Lung (tissue), 16 donors: Measurements from ENCODE around the gene ZBTB47. TPM values are rescaled to one million over a fixed set of nuclear protein-coding genes. Genes with fewer than 3 reads are reported as not detected.

Source experiments
- ATAC-seq: fragments of 200-7000 bp; cut with Tn5 transposase; one replicate; pipeline ENCODE4 v1.9.1; 2020; ENCODE audit warnings: moderate number of reproducible peaks; ENCODE audit not compliant: insufficient read depth, low FRiP score
- DNase-seq, 3 donors: peaks; one replicate each; pipeline ENCODE4 v3.0.0-alpha.2; 2013 to 2017
- H3K27ac ChIP-seq, 2 donors: one replicate each; pipeline ENCODE4 v1.5.1; 2013; ENCODE audit warnings: mild to moderate bottlenecking in 2 of 2, moderate library complexity in 2 of 2, control low read depth in 1 of 2, inconsistent platforms in 1 of 2, low read depth in 1 of 2, low read length in 1 of 2
- H3K27me3 ChIP-seq, 3 donors: one replicate each; pipeline ENCODE4 v1.5.1; 2013; ENCODE audit warnings: low read length in 2 of 3; ENCODE audit not compliant: control insufficient read depth in 3 of 3, insufficient read depth in 3 of 3
- H3K36me3 ChIP-seq, 4 donors: one replicate each; pipeline ENCODE4 v1.5.1; 2013; ENCODE audit warnings: low read length in 4 of 4, mild to moderate bottlenecking in 1 of 4, moderate library complexity in 1 of 4; ENCODE audit not compliant: control insufficient read depth in 4 of 4, insufficient read depth in 4 of 4
- H3K4me1 ChIP-seq, 5 donors: one replicate each; pipeline ENCODE4 v1.5.1; 2013; ENCODE audit warnings: low read length in 5 of 5, mild to moderate bottlenecking in 2 of 5, moderate library complexity in 1 of 5; ENCODE audit not compliant: control insufficient read depth in 5 of 5, insufficient read depth in 5 of 5
- H3K4me3 ChIP-seq: one replicate; pipeline ENCODE4 v1.5.1; 2013; ENCODE audit warnings: mild to moderate bottlenecking, control low read depth, moderate library complexity
- H3K9ac ChIP-seq, 2 donors: one replicate each; pipeline ENCODE4 v1.5.1; 2013; ENCODE audit warnings: low read length in 2 of 2, control low read depth in 1 of 2; ENCODE audit not compliant: insufficient read depth in 1 of 2
- H3K9me3 ChIP-seq, 4 donors: one replicate each; pipeline ENCODE4 v1.5.1; 2013; ENCODE audit warnings: low read length in 3 of 4, mild to moderate bottlenecking in 1 of 4, moderate library complexity in 1 of 4; ENCODE audit not compliant: control insufficient read depth in 4 of 4, insufficient read depth in 3 of 4
- WGBS, 2 donors: extraction: QIAGEN DNeasy Blood & Tissue Kit; methylation state at CpG; one replicate each; pipeline ENCODE4 v1.1.7; 2013; 5-methylcytosine and 5-hydroxymethylcytosine counted together
- long read RNA-seq, 5 donors: transcript quantifications; one replicate each; lab custom pipeline, GENCODE V29; 2026
- polyA plus RNA-seq, 2 donors: library from polyadenylated mRNA; stranded (reverse); fragments of 200-250 nt; gene quantifications; one replicate each; pipeline ENCODE4 v1.2.1, GENCODE V29; 2013
- total RNA-seq, 2 donors: library from RNA; depleted of rRNA in 1 of 2; stranded (reverse); fragments of >200 nt in 1 of 2; gene quantifications; one replicate each; pipeline ENCODE4 v1.2.1, GENCODE V29; 2014 to 2021
- TF ChIP-seq, protein P1 (sequence below): IDR thresholded peaks from 2 replicates; pipeline ENCODE4 v1.5.1; 2012; ENCODE audit warnings: mild to moderate bottlenecking; ENCODE audit errors: control extremely low read depth, extremely low read depth
- donor health status: control.
- donor health status: control.
- donor health status: Bipolar disorder and iron deficiency.
- donor health status: healthy.
- donor health status: DM: yes; HTN: yes; CAD: no.

ZBTB47 gene
- 10 to 100 TPM in 1 of 2 donors, 1 to 10 TPM in 1; 8.6 to 34.1 TPM for total RNA-seq
- polyA plus RNA-seq: 10 to 100 TPM; 12.0 to 19.6 TPM
- long read RNA-seq, donor 1, partial matches to known transcripts: 0 of 6 reads
- long read RNA-seq, donor 1, other reads (novel, unspliced or antisense): 6 of 6 reads
- long read RNA-seq, donor 2: 0 reads
- long read RNA-seq, donor 3: 0 reads
- long read RNA-seq, donor 4: 0 reads
- long read RNA-seq, donor 5, partial matches to known transcripts: 0 of 7 reads
- long read RNA-seq, donor 5, other reads (novel, unspliced or antisense): 7 of 7 reads

DNA sequence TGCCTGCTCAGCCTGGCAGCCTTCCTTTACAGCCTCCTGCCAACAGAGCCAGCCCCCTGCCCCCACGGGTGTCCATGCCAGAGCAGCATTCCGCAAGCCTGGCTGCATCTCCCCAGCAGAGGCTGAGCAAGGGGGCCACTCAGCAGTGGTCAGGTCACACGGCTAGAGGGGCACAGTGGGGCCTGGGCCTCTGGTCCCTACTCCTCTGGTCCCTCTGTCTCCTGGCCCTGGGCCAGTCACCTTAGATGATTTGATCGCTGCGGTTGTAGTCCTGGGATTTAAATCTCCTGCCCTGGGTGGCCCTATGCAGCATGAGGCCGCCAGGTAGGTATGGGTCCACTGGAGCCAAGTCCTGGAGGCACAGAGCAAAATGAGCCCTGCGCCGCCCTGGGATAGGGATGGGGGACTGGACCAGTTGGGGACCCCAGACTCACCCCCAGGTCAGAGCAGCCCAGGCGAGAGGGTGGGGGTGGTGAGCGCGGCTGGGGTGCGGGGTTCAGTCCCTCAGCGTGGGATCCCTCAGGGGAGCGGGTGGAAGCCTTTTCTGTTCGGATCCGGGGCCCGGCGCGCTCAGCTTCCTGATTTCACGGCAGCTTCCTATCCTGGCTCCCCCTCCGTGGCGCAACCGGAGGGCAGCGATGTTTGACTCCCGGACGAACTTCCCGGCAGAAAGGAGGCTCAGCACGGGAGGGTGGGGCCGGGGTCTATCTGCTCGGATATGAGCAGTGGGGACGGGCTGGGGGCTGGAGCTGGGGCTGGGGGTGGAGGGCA lies at the start of gene ZBTB47:
Gene ZBTB47, plus strand, starts transcription at position 138 of the 771 bp plus-strand sequence. CDS start 4,659 bp downstream, outside the sequence.
- ATAC-seq (peak; percentile 12), DNase-seq (peak; percentile 26 to 53 (median 42))
- 6 to 8% methylated on average over 25 to 31 of the region's 31 CpGs for WGBS, 2 donors
- peak within 1 kb of the TSS; percentile 90 to 97 for H3K27ac ChIP-seq
- TF ChIP-seq, protein P1, sequence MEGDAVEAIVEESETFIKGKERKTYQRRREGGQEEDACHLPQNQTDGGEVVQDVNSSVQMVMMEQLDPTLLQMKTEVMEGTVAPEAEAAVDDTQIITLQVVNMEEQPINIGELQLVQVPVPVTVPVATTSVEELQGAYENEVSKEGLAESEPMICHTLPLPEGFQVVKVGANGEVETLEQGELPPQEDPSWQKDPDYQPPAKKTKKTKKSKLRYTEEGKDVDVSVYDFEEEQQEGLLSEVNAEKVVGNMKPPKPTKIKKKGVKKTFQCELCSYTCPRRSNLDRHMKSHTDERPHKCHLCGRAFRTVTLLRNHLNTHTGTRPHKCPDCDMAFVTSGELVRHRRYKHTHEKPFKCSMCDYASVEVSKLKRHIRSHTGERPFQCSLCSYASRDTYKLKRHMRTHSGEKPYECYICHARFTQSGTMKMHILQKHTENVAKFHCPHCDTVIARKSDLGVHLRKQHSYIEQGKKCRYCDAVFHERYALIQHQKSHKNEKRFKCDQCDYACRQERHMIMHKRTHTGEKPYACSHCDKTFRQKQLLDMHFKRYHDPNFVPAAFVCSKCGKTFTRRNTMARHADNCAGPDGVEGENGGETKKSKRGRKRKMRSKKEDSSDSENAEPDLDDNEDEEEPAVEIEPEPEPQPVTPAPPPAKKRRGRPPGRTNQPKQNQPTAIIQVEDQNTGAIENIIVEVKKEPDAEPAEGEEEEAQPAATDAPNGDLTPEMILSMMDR: no peak
- no peaks in the 10 kb centered on the region for H3K27me3 ChIP-seq
- no peaks in the 10 kb centered on the region for H3K9me3 ChIP-seq
- H3K4me3 ChIP-seq: peak within 1 kb of the TSS; percentile 75
- peaks cover 3 to 32% (median 23%) of the 10 kb centered on the region in 5 donors for H3K4me1 ChIP-seq
- peaks cover 0 to 12% (median under 1%) of the 10 kb centered on the region in 4 donors for H3K36me3 ChIP-seq
- H3K9ac ChIP-seq: peak within 1 kb of the TSS; percentile 17 to 54

DNA sequence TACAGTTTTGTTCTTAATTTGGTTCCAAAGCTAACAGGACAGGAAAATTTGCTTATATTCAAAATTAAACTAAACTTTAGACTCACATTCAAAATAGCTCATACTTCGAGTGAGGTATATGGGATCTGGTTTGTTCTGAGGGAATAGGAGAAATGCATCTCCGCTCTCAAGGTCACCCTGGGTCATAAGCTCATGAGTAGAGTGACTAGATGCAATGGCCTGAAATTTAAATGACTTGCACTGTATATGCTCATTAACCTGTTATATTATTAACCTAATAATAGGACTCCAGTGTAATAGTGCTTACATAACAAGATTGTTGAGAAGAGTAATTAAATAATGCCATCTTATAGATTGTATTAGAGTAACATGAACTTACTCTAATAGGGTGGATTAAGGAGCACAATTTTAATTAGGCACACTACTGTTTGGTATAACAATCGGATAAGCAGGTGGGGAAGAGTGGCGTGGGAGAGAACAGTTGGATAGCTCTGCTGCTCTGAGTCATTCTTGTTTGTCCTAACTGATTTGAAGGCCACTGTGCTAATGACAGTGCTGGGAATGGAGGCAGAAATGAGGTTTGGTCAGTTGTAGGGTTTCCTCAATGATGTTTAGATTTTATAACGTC lies 47.8 kb upstream of the ZBTB47 start:
- ATAC-seq: no peak
- no peaks in the 10 kb centered on the region for H3K27me3 ChIP-seq
- H3K9me3 ChIP-seq: no peaks in the 10 kb centered on the region
- peak overlapping the region in 1 of 2 donors; percentile 61 for H3K27ac ChIP-seq
- no peak overlapping the region for H3K4me3 ChIP-seq
- peaks cover 0 to 20% (median 11%) of the 10 kb centered on the region in 4 donors for H3K36me3 ChIP-seq
- TF ChIP-seq, protein P1: no peak
- 70 to 84% methylated on average over 5 of the region's 5 CpGs for WGBS, 2 donors
- H3K4me1 ChIP-seq: peaks cover 0 to 17% (median 7%) of the 10 kb centered on the region in 5 donors
- no peak for DNase-seq
- no peak overlapping the region for H3K9ac ChIP-seq

DNA sequence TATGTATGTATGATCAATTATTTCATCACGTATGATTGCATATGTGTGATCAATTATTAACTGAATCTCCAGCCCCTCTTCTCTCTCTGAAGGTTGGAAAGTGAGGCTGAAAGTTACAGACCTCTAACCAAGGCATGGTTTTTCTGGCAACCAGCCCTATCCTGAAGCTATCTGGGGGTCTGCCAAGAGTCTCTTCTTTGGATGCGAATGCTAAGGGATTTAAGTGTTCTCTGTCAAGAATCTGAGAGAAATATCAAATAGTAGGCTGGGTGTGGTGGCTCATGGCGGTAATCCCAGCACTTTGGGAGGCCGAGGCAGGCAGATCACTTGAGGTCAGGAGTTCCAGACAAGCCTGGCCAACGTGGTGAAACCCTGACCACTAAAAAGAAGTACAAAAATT lies 44.9 kb upstream of the ZBTB47 start:
- Histone ChIP-seq H3K27me3 (no peaks in the 10 kb centered on the region), H3K9ac (no peak overlapping the region), H3K4me1 (peaks cover 0 to 11% (median 6%) of the 10 kb centered on the region in 5 donors), H3K27ac (no peak overlapping the region), H3K9me3 (no peaks in the 10 kb centered on the region), H3K36me3 (peaks cover 0 to 16% (median 10%) of the 10 kb centered on the region in 4 donors), H3K4me3 (no peak overlapping the region)
- TF ChIP-seq, protein P1: no peak
- ATAC-seq: no peak
- peak; percentile 46 to 66 (median 65) for DNase-seq
- 59 to 81% methylated on average over 5 of the region's 5 CpGs for WGBS, 2 donors
